ENCODE results near the gene AKR1E2. TPM values are rescaled to one million over a fixed set of nuclear protein-coding genes. Genes with fewer than 3 reads are reported as not detected.

AKR1E2 gene
- total and polyA plus RNA-seq, 4 donors, result 1.5 to 7.5 (median 3.8) TPM

GRCh38 chr10:4822208-4822607 lies 3.8 kb upstream of the AKR1E2 start:
- Histone ChIP-seq H3K27me3 (ENCODE audit: control insufficient read depth in 3 of 3, insufficient read depth in 3 of 3, low read length in 2 of 3) (no peaks in the 10 kb centered on the region), H3K36me3 (ENCODE audit: control insufficient read depth in 4 of 4, insufficient read depth in 4 of 4, low read length in 4 of 4) (no peaks in the 10 kb centered on the region), H3K9me3 (ENCODE audit: control insufficient read depth in 4 of 4, insufficient read depth in 3 of 4, low read length in 3 of 4) (no peaks in the 10 kb centered on the region), H3K4me1 (ENCODE audit: control insufficient read depth in 5 of 5, insufficient read depth in 5 of 5, low read length in 5 of 5) (peaks cover 0 to 4% (median 3%) of the 10 kb centered on the region in 5 donors), H3K9ac (ENCODE audit: insufficient read depth in 1 of 2, low read length in 2 of 2) (no peak overlapping the region), H3K4me3 (no peak overlapping the region), H3K27ac (ENCODE audit: low read depth in 1 of 2, low read length in 1 of 2) (no peak overlapping the region)
- DNase-seq (no peak), ATAC-seq (ENCODE audit: insufficient read depth, low FRiP score) (no peak)
- TF ChIP-seq, protein P1, sequence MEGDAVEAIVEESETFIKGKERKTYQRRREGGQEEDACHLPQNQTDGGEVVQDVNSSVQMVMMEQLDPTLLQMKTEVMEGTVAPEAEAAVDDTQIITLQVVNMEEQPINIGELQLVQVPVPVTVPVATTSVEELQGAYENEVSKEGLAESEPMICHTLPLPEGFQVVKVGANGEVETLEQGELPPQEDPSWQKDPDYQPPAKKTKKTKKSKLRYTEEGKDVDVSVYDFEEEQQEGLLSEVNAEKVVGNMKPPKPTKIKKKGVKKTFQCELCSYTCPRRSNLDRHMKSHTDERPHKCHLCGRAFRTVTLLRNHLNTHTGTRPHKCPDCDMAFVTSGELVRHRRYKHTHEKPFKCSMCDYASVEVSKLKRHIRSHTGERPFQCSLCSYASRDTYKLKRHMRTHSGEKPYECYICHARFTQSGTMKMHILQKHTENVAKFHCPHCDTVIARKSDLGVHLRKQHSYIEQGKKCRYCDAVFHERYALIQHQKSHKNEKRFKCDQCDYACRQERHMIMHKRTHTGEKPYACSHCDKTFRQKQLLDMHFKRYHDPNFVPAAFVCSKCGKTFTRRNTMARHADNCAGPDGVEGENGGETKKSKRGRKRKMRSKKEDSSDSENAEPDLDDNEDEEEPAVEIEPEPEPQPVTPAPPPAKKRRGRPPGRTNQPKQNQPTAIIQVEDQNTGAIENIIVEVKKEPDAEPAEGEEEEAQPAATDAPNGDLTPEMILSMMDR (IDR thresholded peaks at IDR 0.05; ENCODE audit: control extremely low read depth, extremely low read depth), result no peak
- 50 to 72% methylated on average over 5 of the region's 5 CpGs for WGBS, 2 donors

GRCh38 chr10:4824791-4825310 lies 1.2 kb upstream of the AKR1E2 start:
- ATAC-seq (ENCODE audit: insufficient read depth, low FRiP score) (no peak), DNase-seq (no peak)
- TF ChIP-seq, protein P1 (IDR thresholded peaks at IDR 0.05; ENCODE audit: control extremely low read depth, extremely low read depth), result no peak
- H3K4me1 ChIP-seq (ENCODE audit: control insufficient read depth in 5 of 5, insufficient read depth in 5 of 5, low read length in 5 of 5), result peaks cover 0 to 5% (median 3%) of the 10 kb centered on the region in 5 donors
- no peak overlapping the region for H3K4me3 ChIP-seq
- no peaks in the 10 kb centered on the region for H3K36me3 ChIP-seq (ENCODE audit: control insufficient read depth in 4 of 4, insufficient read depth in 4 of 4, low read length in 4 of 4)
- no peaks in the 10 kb centered on the region for H3K27me3 ChIP-seq (ENCODE audit: control insufficient read depth in 3 of 3, insufficient read depth in 3 of 3, low read length in 2 of 3)
- H3K9me3 ChIP-seq (ENCODE audit: control insufficient read depth in 4 of 4, insufficient read depth in 3 of 4, low read length in 3 of 4), result no peaks in the 10 kb centered on the region
- no peak overlapping the region for H3K9ac ChIP-seq (ENCODE audit: insufficient read depth in 1 of 2, low read length in 2 of 2)
- no peak overlapping the region for H3K27ac ChIP-seq (ENCODE audit: low read depth in 1 of 2, low read length in 1 of 2)
- 94 to 97% methylated on average over 5 of the region's 5 CpGs for WGBS, 2 donors

DNA sequence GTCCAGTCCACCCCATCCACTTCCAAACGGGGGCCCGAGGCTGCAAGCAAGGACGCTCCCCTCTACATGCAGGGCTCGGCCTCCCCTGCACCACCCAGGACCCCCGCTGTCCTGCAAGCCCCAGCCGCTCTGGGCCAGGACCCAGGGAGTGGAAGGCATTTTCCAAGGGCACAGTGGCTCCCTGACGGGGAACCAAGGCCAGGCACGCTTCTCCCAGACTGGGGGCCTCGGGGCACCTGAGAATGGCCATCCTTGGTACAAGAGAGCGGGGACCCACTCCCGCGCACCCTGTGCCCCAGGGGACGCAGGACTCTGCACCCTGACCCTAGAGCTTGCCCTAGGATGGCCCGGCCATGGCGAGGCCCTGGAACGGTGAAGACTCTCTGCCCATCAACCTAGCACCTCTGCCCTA lies 545 bp upstream of the AKR1E2 start:
- Histone ChIP-seq H3K27ac (ENCODE audit: low read depth in 1 of 2, low read length in 1 of 2) (peak overlapping the region in 1 of 2 donors; percentile 95), H3K9ac (ENCODE audit: insufficient read depth in 1 of 2, low read length in 2 of 2) (no peak overlapping the region), H3K27me3 (ENCODE audit: control insufficient read depth in 3 of 3, insufficient read depth in 3 of 3, low read length in 2 of 3) (no peaks in the 10 kb centered on the region), H3K4me1 (ENCODE audit: control insufficient read depth in 5 of 5, insufficient read depth in 5 of 5, low read length in 5 of 5) (peaks cover 0 to 5% (median 3%) of the 10 kb centered on the region in 5 donors), H3K4me3 (no peak overlapping the region), H3K36me3 (ENCODE audit: control insufficient read depth in 4 of 4, insufficient read depth in 4 of 4, low read length in 4 of 4) (no peaks in the 10 kb centered on the region), H3K9me3 (ENCODE audit: control insufficient read depth in 4 of 4, insufficient read depth in 3 of 4, low read length in 3 of 4) (no peaks in the 10 kb centered on the region)
- ATAC-seq (ENCODE audit: insufficient read depth, low FRiP score), result no peak
- TF ChIP-seq, protein P1 (IDR thresholded peaks at IDR 0.05; ENCODE audit: control extremely low read depth, extremely low read depth), result no peak
- no peak for DNase-seq
- WGBS, 2 donors, result 98 to 99% methylated on average over 16 of the region's 16 CpGs

Data from lung (tissue), 12 donors.